HEK293 (cell line): ENCODE measurements around the gene CUL1.

Source experiments
- CTCF ChIA-PET: fragments of 350-600 bp; formaldehyde crosslinking; extraction: SDS; loops from one replicate; lab custom pipeline; 2021; ENCODE audit warnings: antibody characterized with exemption; lab: Yijun Ruan, JAX
- POLR2A ChIA-PET: fragments of 300-600 bp; formaldehyde crosslinking; extraction: SDS; loops from one replicate; lab custom pipeline; 2020; ENCODE audit warnings: antibody characterized with exemption, inconsistent platforms; lab: Yijun Ruan, JAX
- H3K27ac ChIP-seq: fragments of 200-500 bp; sonication (Bioruptor generic); 2 replicates; pipeline ENCODE4 v1.5.1; 2014; ENCODE audit warnings: low read depth, low read length, control low read depth, inconsistent platforms; ENCODE audit errors: extremely low read depth
- H3K36me3 ChIP-seq, 2 experiments: fragments of 200-500 bp in 1 of 2; sonication (Bioruptor generic) in 1 of 2; 1 replicate in 1 of 2; 2 replicates in 1 of 2; pipeline ENCODE4 v1.5.1; 2014 to 2017; ENCODE audit warnings: inconsistent platforms in 2 of 2, low read length in 2 of 2; ENCODE audit not compliant: control insufficient read depth in 2 of 2, insufficient read depth in 1 of 2
- H3K4me1 ChIP-seq: fragments of 200-500 bp; sonication (Bioruptor generic); 2 replicates; pipeline ENCODE4 v1.5.1; 2014; ENCODE audit warnings: mild to moderate bottlenecking, low read length, inconsistent platforms; ENCODE audit not compliant: control insufficient read depth, insufficient read depth
- H3K4me3 ChIP-seq: 2 replicates; pipeline ENCODE4 v1.5.1; 2011; ENCODE audit warnings: low read depth, mild to moderate bottlenecking, control low read depth, low read length, moderate library complexity
- H3K9me3 ChIP-seq: fragments of 200-500 bp; sonication (Bioruptor generic); 2 replicates; pipeline ENCODE4 v1.5.1; 2014; ENCODE audit warnings: low read depth, low read length, inconsistent platforms; ENCODE audit not compliant: control insufficient read depth, insufficient read depth
- GLI2 ChIP-seq: fragments of 450-650 bp; formaldehyde crosslinking; IDR thresholded peaks from 2 replicates; pipeline ENCODE4; 2017; ENCODE audit warnings: missing biosample characterization, missing genetic modification characterization, low read depth, borderline replicate concordance
- GLIS1 ChIP-seq: fragments of 450-650 bp; formaldehyde crosslinking; IDR thresholded peaks from 2 replicates; pipeline ENCODE4 v1.5.1; 2016; ENCODE audit warnings: missing biosample characterization, missing genetic modification characterization
- SCRT1 ChIP-seq: fragments of 450-650 bp; formaldehyde crosslinking; IDR thresholded peaks from 2 replicates; pipeline ENCODE4 v1.5.1; 2016; ENCODE audit warnings: missing biosample characterization, missing genetic modification characterization, borderline replicate concordance
- ZEB2 ChIP-seq: fragments of 450-650 bp; formaldehyde crosslinking; IDR thresholded peaks from 2 replicates; pipeline ENCODE4 v1.5.1; 2016; ENCODE audit warnings: missing biosample characterization, missing genetic modification characterization
- ZNF112 ChIP-seq: fragments of 450-650 bp; formaldehyde crosslinking; IDR thresholded peaks from 2 replicates; pipeline ENCODE4 v1.5.0; 2017; ENCODE audit warnings: missing biosample characterization, missing genetic modification characterization
- ZNF214 ChIP-seq: fragments of 450-650 bp; formaldehyde crosslinking; IDR thresholded peaks from 2 replicates; pipeline ENCODE4 v1.5.1; 2017; ENCODE audit warnings: missing biosample characterization, mild to moderate bottlenecking, missing genetic modification characterization, borderline replicate concordance
- ZNF324 ChIP-seq: fragments of 450-650 bp; formaldehyde crosslinking; IDR thresholded peaks from 2 replicates; pipeline ENCODE4 v1.5.1; 2016; ENCODE audit warnings: missing biosample characterization, missing genetic modification characterization
- ZNF501 ChIP-seq: fragments of 450-650 bp; formaldehyde crosslinking; IDR thresholded peaks from 2 replicates; pipeline ENCODE4 v1.5.1; 2016; ENCODE audit warnings: missing biosample characterization, missing genetic modification characterization
- ZNF555 ChIP-seq: fragments of 450-650 bp; formaldehyde crosslinking; conservative IDR thresholded peaks from 2 replicates; pipeline ENCODE4 v1.5.1; 2017; ENCODE audit warnings: missing biosample characterization, mild to moderate bottlenecking, missing genetic modification characterization, inconsistent platforms
- ZNF768 ChIP-seq: fragments of 450-650 bp; formaldehyde crosslinking; IDR thresholded peaks from 2 replicates; pipeline ENCODE4 v1.5.1; 2018; ENCODE audit warnings: missing biosample characterization, mild to moderate bottlenecking, missing genetic modification characterization
- ZNF830 ChIP-seq: fragments of 450-650 bp; IDR thresholded peaks from 2 replicates; pipeline ENCODE4 v1.5.0; 2018; ENCODE audit warnings: missing biosample characterization, missing genetic modification characterization, low read depth, mild to moderate bottlenecking, moderate library complexity
- ZSCAN16 ChIP-seq: fragments of 450-650 bp; formaldehyde crosslinking; IDR thresholded peaks from 2 replicates; pipeline ENCODE4 v1.5.1; 2016; ENCODE audit warnings: missing biosample characterization, missing genetic modification characterization
- TF ChIP-seq, protein P1 (sequence below): IDR thresholded peaks from 2 replicates; pipeline ENCODE4 v1.6.1; 2011; ENCODE audit warnings: mild to moderate bottlenecking, low read depth, low read length, borderline replicate concordance
- TF ChIP-seq, protein P2 (sequence below): fragments of 450-650 bp; formaldehyde crosslinking; IDR thresholded peaks from 2 replicates; pipeline ENCODE4 v1.5.1; 2016; ENCODE audit warnings: missing biosample characterization, missing genetic modification characterization
- TF ChIP-seq, protein P3 (sequence below): fragments of 450-650 bp; formaldehyde crosslinking; IDR thresholded peaks from 2 replicates; pipeline ENCODE4 v1.5.1; 2016; ENCODE audit warnings: missing biosample characterization, missing genetic modification characterization
- TF ChIP-seq, protein P4 (sequence below): fragments of 450-650 bp; formaldehyde crosslinking; IDR thresholded peaks from 2 replicates; pipeline ENCODE4 v1.5.1; 2016; ENCODE audit warnings: missing biosample characterization, missing genetic modification characterization
- TF ChIP-seq, protein P5 (sequence below): fragments of 450-650 bp; formaldehyde crosslinking; IDR thresholded peaks from 2 replicates; pipeline ENCODE4 v1.5.0; 2017; ENCODE audit warnings: missing biosample characterization, missing genetic modification characterization, borderline replicate concordance
- TF ChIP-seq, protein P6 (sequence below): fragments of 450-650 bp; formaldehyde crosslinking; IDR thresholded peaks from 2 replicates; pipeline ENCODE4 v1.5.1; 2016; ENCODE audit warnings: missing biosample characterization, missing genetic modification characterization
- TF ChIP-seq, protein P7 (sequence below): fragments of 450-650 bp; formaldehyde crosslinking; IDR thresholded peaks from 2 replicates; pipeline ENCODE4 v1.5.1; 2016; ENCODE audit warnings: missing biosample characterization, missing genetic modification characterization
- TF ChIP-seq, protein P8 (sequence below): fragments of 450-650 bp; formaldehyde crosslinking; IDR thresholded peaks from 2 replicates; pipeline ENCODE4 v1.5.1; 2016; ENCODE audit warnings: missing biosample characterization, missing genetic modification characterization

CUL1 gene

DNA sequence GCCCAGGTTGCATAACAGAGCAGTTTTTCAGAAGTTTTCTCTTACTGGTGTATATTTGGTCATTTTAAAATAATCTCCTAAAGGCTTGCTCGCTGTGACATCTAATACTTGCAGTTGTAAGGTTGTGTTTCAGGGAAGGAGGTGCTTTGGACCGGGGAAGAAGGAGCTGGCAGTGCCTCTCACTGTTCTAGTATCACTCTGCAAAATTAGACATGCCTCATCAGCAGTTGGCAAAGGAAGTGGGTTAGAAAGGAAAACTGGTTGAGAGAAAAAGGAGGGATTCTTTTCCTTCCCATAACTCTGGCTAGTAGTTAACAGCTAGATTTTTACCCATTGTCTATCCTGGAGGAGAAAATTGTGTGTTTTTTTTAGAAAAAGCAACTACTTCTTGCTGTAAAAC is 34.8 kb downstream of the CUL1 start:
- POLR2A ChIA-PET = no interaction called here
- no peaks in the 10 kb centered on the region for H3K4me1 ChIP-seq
- H3K36me3 ChIP-seq = peaks cover 12 to 64% of the 10 kb centered on the region in 2 experiments
- CTCF ChIA-PET = no interaction called here
- no peaks in the 10 kb centered on the region for H3K9me3 ChIP-seq
- TF ChIP-seq GLI2 (tag by site-specific recombination) = no peak
- no peak for TF ChIP-seq ZNF830
- no peak for TF ChIP-seq ZNF555 (tag by site-specific recombination)
- TF ChIP-seq ZNF768 = no peak
- TF ChIP-seq GLIS1 (tag by site-specific recombination) = no peak
- TF ChIP-seq ZNF214 (tag by site-specific recombination) = no peak
- TF ChIP-seq ZNF324 (tag by site-specific recombination) = no peak
- H3K4me3 ChIP-seq = no peak overlapping the region
- no peak overlapping the region for H3K27ac ChIP-seq

DNA sequence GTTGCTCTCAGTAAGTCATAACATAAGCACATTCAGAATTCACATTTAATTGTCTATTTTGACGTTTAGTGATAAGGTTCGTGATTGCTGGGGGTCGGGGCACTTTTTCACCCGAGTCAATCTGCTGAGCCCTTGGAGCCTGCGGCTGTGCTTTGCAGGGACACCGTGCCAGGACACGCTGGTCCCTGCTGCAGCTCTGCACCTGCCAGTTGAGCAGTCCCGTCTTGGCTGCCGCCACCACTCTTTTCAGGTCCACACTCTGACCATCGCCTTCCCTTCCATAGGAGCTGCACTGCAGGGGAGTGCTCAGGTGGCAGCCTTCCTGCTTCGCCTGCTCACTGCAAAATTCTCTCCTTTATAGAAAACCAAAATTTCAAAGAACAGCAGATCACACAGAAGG is 36.4 kb downstream of the CUL1 start:
- POLR2A ChIA-PET = no interaction called here
- no peaks in the 10 kb centered on the region for H3K9me3 ChIP-seq
- H3K36me3 ChIP-seq = peaks cover 15 to 63% of the 10 kb centered on the region in 2 experiments
- H3K4me3 ChIP-seq = no peak overlapping the region
- H3K4me1 ChIP-seq = no peaks in the 10 kb centered on the region
- CTCF ChIA-PET = no interaction called here
- no peak overlapping the region for H3K27ac ChIP-seq
- TF ChIP-seq, protein P1, sequence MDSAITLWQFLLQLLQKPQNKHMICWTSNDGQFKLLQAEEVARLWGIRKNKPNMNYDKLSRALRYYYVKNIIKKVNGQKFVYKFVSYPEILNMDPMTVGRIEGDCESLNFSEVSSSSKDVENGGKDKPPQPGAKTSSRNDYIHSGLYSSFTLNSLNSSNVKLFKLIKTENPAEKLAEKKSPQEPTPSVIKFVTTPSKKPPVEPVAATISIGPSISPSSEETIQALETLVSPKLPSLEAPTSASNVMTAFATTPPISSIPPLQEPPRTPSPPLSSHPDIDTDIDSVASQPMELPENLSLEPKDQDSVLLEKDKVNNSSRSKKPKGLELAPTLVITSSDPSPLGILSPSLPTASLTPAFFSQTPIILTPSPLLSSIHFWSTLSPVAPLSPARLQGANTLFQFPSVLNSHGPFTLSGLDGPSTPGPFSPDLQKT = no peak
- TF ChIP-seq, protein P2, sequence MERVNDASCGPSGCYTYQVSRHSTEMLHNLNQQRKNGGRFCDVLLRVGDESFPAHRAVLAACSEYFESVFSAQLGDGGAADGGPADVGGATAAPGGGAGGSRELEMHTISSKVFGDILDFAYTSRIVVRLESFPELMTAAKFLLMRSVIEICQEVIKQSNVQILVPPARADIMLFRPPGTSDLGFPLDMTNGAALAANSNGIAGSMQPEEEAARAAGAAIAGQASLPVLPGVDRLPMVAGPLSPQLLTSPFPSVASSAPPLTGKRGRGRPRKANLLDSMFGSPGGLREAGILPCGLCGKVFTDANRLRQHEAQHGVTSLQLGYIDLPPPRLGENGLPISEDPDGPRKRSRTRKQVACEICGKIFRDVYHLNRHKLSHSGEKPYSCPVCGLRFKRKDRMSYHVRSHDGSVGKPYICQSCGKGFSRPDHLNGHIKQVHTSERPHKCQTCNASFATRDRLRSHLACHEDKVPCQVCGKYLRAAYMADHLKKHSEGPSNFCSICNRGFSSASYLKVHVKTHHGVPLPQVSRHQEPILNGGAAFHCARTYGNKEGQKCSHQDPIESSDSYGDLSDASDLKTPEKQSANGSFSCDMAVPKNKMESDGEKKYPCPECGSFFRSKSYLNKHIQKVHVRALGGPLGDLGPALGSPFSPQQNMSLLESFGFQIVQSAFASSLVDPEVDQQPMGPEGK = no peak
- TF ChIP-seq ZEB2 (tag by site-specific recombination) (no peak), SCRT1 (no peak), ZNF501 (no peak), ZNF112 (no peak), ZSCAN16 (tag by site-specific recombination) (no peak)
- TF ChIP-seq, protein P3, sequence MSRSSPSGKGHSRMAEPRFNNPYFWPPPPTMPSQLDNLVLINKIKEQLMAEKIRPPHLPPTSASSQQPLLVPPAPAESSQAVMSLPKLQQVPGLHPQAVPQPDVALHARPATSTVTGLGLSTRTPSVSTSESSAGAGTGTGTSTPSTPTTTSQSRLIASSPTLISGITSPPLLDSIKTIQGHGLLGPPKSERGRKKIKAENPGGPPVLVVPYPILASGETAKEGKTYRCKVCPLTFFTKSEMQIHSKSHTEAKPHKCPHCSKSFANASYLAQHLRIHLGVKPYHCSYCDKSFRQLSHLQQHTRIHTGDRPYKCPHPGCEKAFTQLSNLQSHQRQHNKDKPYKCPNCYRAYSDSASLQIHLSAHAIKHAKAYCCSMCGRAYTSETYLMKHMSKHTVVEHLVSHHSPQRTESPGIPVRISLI = no peak
- TF ChIP-seq, protein P4, sequence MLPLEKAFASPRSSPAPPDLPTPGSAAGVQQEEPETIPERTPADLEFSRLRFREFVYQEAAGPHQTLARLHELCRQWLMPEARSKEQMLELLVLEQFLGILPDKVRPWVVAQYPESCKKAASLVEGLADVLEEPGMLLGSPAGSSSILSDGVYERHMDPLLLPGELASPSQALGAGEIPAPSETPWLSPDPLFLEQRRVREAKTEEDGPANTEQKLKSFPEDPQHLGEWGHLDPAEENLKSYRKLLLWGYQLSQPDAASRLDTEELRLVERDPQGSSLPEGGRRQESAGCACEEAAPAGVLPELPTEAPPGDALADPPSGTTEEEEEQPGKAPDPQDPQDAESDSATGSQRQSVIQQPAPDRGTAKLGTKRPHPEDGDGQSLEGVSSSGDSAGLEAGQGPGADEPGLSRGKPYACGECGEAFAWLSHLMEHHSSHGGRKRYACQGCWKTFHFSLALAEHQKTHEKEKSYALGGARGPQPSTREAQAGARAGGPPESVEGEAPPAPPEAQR (tag by site-specific recombination) = no peak
- TF ChIP-seq, protein P5, sequence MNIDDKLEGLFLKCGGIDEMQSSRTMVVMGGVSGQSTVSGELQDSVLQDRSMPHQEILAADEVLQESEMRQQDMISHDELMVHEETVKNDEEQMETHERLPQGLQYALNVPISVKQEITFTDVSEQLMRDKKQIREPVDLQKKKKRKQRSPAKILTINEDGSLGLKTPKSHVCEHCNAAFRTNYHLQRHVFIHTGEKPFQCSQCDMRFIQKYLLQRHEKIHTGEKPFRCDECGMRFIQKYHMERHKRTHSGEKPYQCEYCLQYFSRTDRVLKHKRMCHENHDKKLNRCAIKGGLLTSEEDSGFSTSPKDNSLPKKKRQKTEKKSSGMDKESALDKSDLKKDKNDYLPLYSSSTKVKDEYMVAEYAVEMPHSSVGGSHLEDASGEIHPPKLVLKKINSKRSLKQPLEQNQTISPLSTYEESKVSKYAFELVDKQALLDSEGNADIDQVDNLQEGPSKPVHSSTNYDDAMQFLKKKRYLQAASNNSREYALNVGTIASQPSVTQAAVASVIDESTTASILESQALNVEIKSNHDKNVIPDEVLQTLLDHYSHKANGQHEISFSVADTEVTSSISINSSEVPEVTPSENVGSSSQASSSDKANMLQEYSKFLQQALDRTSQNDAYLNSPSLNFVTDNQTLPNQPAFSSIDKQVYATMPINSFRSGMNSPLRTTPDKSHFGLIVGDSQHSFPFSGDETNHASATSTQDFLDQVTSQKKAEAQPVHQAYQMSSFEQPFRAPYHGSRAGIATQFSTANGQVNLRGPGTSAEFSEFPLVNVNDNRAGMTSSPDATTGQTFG (tag by site-specific recombination) = no peak
- TF ChIP-seq, protein P6, sequence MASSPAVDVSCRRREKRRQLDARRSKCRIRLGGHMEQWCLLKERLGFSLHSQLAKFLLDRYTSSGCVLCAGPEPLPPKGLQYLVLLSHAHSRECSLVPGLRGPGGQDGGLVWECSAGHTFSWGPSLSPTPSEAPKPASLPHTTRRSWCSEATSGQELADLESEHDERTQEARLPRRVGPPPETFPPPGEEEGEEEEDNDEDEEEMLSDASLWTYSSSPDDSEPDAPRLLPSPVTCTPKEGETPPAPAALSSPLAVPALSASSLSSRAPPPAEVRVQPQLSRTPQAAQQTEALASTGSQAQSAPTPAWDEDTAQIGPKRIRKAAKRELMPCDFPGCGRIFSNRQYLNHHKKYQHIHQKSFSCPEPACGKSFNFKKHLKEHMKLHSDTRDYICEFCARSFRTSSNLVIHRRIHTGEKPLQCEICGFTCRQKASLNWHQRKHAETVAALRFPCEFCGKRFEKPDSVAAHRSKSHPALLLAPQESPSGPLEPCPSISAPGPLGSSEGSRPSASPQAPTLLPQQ (tag by site-specific recombination) = no peak
- TF ChIP-seq, protein P7, sequence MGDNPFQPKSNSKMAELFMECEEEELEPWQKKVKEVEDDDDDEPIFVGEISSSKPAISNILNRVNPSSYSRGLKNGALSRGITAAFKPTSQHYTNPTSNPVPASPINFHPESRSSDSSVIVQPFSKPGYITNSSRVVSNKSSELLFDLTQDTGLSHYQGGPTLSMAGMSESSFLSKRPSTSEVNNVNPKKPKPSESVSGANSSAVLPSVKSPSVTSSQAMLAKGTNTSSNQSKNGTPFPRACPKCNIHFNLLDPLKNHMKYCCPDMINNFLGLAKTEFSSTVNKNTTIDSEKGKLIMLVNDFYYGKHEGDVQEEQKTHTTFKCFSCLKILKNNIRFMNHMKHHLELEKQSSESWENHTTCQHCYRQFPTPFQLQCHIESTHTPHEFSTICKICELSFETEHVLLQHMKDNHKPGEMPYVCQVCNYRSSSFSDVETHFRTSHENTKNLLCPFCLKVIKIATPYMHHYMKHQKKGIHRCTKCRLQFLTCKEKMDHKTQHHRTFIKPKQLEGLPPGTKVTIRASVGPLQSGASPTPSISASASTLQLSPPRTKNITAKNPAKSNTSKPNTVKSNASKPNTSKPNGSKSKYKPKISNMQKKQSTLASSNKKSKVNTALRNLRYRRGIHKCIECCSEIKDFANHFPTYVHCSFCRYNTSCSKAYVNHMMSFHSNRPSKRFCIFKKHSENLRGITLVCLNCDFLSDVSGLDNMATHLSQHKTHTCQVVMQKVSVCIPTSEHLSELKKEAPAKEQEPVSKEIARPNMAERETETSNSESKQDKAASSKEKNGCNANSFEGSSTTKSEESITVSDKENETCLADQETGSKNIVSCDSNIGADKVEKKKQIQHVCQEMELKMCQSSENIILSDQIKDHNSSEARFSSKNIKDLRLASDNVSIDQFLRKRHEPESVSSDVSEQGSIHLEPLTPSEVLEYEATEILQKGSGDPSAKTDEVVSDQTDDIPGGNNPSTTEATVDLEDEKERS = no peak
- TF ChIP-seq, protein P8, sequence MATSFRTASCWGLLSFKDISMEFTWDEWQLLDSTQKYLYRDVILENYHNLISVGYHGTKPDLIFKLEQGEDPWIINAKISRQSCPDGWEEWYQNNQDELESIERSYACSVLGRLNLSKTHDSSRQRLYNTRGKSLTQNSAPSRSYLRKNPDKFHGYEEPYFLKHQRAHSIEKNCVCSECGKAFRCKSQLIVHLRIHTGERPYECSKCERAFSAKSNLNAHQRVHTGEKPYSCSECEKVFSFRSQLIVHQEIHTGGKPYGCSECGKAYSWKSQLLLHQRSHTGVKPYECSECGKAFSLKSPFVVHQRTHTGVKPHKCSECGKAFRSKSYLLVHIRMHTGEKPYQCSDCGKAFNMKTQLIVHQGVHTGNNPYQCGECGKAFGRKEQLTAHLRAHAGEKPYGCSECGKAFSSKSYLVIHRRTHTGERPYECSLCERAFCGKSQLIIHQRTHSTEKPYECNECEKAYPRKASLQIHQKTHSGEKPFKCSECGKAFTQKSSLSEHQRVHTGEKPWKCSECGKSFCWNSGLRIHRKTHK (tag by site-specific recombination) = no peak
